Esophagus muscularis mucosa (tissue), 4 donors: Measurements from ENCODE around the gene SELENOT.

Source experiments
- EP300 ChIP-seq: sonication (generic); formaldehyde crosslinking; IDR thresholded peaks from one replicate; pipeline ENCODE4 v1.6.1; 2017; ENCODE audit warnings: antibody characterized with exemption
- POLR2A ChIP-seq: fragments of 450-650 bp; IDR thresholded peaks from one replicate; pipeline ENCODE4 v1.6.1; 2017; ENCODE audit warnings: antibody characterized with exemption, moderate library complexity, mild to moderate bottlenecking, low read depth
- POLR2AphosphoS5 ChIP-seq, 2 donors: sonication (generic); formaldehyde crosslinking; IDR thresholded peaks; one replicate each; pipeline ENCODE4 v1.6.1; 2017; ENCODE audit warnings: antibody characterized with exemption in 2 of 2
- TF ChIP-seq, protein P1 (sequence below), 3 experiments: fragments of 200-600 bp in 2 of 3; fragments of 450-650 bp in 1 of 3; sonication (generic) in 2 of 3; IDR thresholded peaks; one replicate each; pipeline ENCODE4 v1.5.1; 2017 to 2019; ENCODE audit warnings: antibody characterized with exemption in 3 of 3, mild to moderate bottlenecking in 2 of 3, moderate library complexity in 1 of 3

DNA sequence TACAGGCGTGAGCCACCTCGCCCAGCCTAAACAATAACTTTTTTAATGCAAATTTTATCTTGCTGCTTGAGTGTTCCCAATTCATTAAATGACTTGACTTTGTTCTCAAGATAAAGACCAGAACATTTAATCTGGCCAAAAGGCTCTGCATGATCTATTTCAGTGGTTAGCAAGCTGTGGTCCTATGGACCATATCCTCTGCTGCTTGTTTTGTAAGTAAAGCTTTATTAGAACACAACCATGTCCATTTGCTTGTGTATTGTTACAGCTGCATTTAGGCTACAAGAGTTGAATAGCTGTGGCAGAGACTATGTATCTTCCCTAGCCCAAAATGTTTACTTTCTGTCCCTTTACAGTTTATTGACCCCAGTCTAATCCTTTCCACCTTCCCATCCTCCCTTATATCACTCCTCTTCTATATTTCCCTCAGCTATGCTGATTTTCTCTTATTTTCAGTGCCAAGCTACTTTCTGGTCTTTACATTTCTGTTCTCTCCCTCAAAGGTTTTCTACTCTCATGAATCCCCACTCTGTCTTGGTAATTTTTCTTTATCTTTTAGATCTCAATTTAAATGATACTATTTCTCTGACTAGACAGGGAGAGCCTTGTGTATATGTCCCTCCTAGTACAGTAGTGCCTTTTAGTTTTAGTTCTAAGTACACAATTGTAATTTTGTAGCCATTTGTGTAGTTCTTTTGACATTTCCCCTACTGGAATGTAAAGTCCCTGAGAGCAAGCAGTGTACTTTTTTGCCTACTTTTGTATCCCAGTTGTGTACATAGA is 23.2 kb downstream of the SELENOT start:
- TF ChIP-seq, protein P1, sequence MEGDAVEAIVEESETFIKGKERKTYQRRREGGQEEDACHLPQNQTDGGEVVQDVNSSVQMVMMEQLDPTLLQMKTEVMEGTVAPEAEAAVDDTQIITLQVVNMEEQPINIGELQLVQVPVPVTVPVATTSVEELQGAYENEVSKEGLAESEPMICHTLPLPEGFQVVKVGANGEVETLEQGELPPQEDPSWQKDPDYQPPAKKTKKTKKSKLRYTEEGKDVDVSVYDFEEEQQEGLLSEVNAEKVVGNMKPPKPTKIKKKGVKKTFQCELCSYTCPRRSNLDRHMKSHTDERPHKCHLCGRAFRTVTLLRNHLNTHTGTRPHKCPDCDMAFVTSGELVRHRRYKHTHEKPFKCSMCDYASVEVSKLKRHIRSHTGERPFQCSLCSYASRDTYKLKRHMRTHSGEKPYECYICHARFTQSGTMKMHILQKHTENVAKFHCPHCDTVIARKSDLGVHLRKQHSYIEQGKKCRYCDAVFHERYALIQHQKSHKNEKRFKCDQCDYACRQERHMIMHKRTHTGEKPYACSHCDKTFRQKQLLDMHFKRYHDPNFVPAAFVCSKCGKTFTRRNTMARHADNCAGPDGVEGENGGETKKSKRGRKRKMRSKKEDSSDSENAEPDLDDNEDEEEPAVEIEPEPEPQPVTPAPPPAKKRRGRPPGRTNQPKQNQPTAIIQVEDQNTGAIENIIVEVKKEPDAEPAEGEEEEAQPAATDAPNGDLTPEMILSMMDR (IDR thresholded peaks at IDR 0.05), result no peak
- TF ChIP-seq POLR2AphosphoS5 (IDR thresholded peaks at IDR 0.05) (no peak), POLR2A (no peak), EP300 (no peak)
